Measurements from ENCODE around the gene CNTNAP3B.
"Not testable (repeated sequence)": the region's sequence is repeated elsewhere in the genome, so short reads cannot be mapped to it uniquely, and the experiment has no call there.

GRCh38 chr9:42074868-42075267 lies 54.4 kb downstream of the CNTNAP3B start:
- not testable (repeated sequence) for TF ChIP-seq EZH2 (IDR thresholded peaks at IDR 0.05; ENCODE audit: insufficient read depth, low read length); CTCF (IDR thresholded peaks at IDR 0.05; ENCODE audit: insufficient read depth, low read depth, low read length)
